HCT116 (cell line): ENCODE results near the gene MYEF2. TPM values are rescaled to one million over a fixed set of nuclear protein-coding genes. Genes with fewer than 3 reads are reported as not detected.

Experiments used
- ATAC-seq: fragments of 200-7000 bp; cut with Tn5 transposase; 2 replicates; pipeline ENCODE4 v1.9.1; 2020; ENCODE audit warnings: mild to moderate bottlenecking, moderate library complexity
- BruUV-seq: library from RNA; stranded (reverse); fragments of 400-500 nt; replicated peaks from 2 replicates; lab custom pipeline; 2021; lab: Mats Ljungman, UMichigan
- CTCF ChIA-PET: fragments of 300-600 bp; sonication (Branson Sonifier 250); formaldehyde crosslinking; loops from one replicate; lab custom pipeline; 2021; ENCODE audit warnings: antibody characterized with exemption; lab: Charles Lee
- POLR2A ChIA-PET: fragments of 300-600, 350-600 bp; sonication (Branson Sonifier 250); formaldehyde crosslinking; loops from one replicate; lab custom pipeline; 2021; ENCODE audit warnings: antibody characterized with exemption; lab: Charles Lee
- RAD21 ChIA-PET, 2 experiments: fragments of 300-600 bp; sonication (Branson Sonifier 250); formaldehyde crosslinking; loops; one replicate each; lab custom pipeline; 2023; ENCODE audit warnings: low total read pairs in 2 of 2; ENCODE audit not compliant: uncharacterized antibody in 2 of 2, unreplicated experiment in 2 of 2, low non-redundant PET in 1 of 2; lab: Charles Lee
- DNase-seq: peaks from one replicate; pipeline ENCODE4 v3.0.0-alpha.2; 2010; ENCODE audit warnings: low read depth, low spot score
- H2AFZ ChIP-seq: fragments of 200-600 bp; shearing (Covaris generic), sonication (generic); 2 replicates; pipeline ENCODE4 v1.6.1; 2017; ENCODE audit warnings: low read depth, mixed run types, mixed read lengths, antibody characterized with exemption, low read length; ENCODE audit not compliant: poor library complexity, severe bottlenecking
- H3K27ac ChIP-seq: 2 replicates; pipeline ENCODE4 v1.5.1; 2012; ENCODE audit warnings: low read depth, low read length
- H3K27me3 ChIP-seq: fragments of 200-600 bp; sonication (generic); 2 replicates; pipeline ENCODE4 v1.6.1; 2016; ENCODE audit warnings: mixed run types, low read length, mixed read lengths; ENCODE audit not compliant: insufficient read depth
- H3K36me3 ChIP-seq, 2 experiments: fragments of 200-500 bp in 1 of 2; fragments of 200-600 bp in 1 of 2; sonication (Bioruptor generic) in 1 of 2; sonication (generic) in 1 of 2; 2 replicates each; pipeline versions ENCODE4 v1.5.1 to v1.6.1; 2014 to 2016; ENCODE audit warnings: low read length in 2 of 2, inconsistent platforms in 1 of 2, mixed read lengths in 1 of 2, mixed run types in 1 of 2; ENCODE audit not compliant: insufficient read depth in 2 of 2, control insufficient read depth in 1 of 2
- H3K4me1 ChIP-seq, 2 experiments: fragments of 200-600 bp in 1 of 2; sonication (generic) in 1 of 2; 2 replicates each; pipeline versions ENCODE4 v1.5.1 to v1.6.1; 2012 to 2017; ENCODE audit warnings: low read length in 2 of 2, inconsistent platforms in 1 of 2, mild to moderate bottlenecking in 1 of 2, mixed read lengths in 1 of 2, mixed run types in 1 of 2, moderate library complexity in 1 of 2; ENCODE audit not compliant: insufficient read depth in 2 of 2, control insufficient read depth in 1 of 2
- H3K4me2 ChIP-seq: fragments of 200-600 bp; sonication (generic); 2 replicates; pipeline ENCODE4 v1.6.1; 2017; ENCODE audit warnings: mixed run types, low read length, mixed read lengths
- H3K4me3 ChIP-seq, 2 experiments: fragments of 200-600 bp in 1 of 2; sonication (generic) in 1 of 2; replicated peaks in 1 of 2; 2 replicates each; pipeline ENCODE4 v1.5.1; 2011 to 2016; ENCODE audit warnings: low read length in 2 of 2, control low read depth in 1 of 2, low read depth in 1 of 2, mild to moderate bottlenecking in 1 of 2, mixed read lengths in 1 of 2, mixed run types in 1 of 2
- H3K79me2 ChIP-seq: fragments of 200-600 bp; sonication (generic); 2 replicates; pipeline ENCODE4 v1.6.1; 2017; ENCODE audit warnings: mild to moderate bottlenecking, mixed run types, low read length, moderate library complexity, mixed read lengths; ENCODE audit not compliant: insufficient read depth
- H3K9ac ChIP-seq: fragments of 200-600 bp; sonication (generic); 2 replicates; pipeline ENCODE4 v1.6.1; 2016; ENCODE audit warnings: low read length, mixed read lengths
- H3K9me2 ChIP-seq: fragments of 200-600 bp; sonication (generic), shearing (Covaris generic); 2 replicates; pipeline ENCODE4 v1.6.1; 2017; ENCODE audit warnings: mixed run types, mild to moderate bottlenecking, moderate library complexity; ENCODE audit not compliant: insufficient read depth
- H3K9me3 ChIP-seq, 2 experiments: fragments of 200-500 bp in 1 of 2; fragments of 200-600 bp in 1 of 2; sonication (Bioruptor generic) in 1 of 2; sonication (generic) in 1 of 2; 2 replicates each; pipeline ENCODE4 v1.6.1; 2014 to 2017; ENCODE audit warnings: low read length in 2 of 2, mixed read lengths in 2 of 2, inconsistent platforms in 1 of 2, low read depth in 1 of 2, mild to moderate bottlenecking in 1 of 2, mixed run types in 1 of 2, moderate library complexity in 1 of 2; ENCODE audit not compliant: control insufficient read depth in 1 of 2, insufficient read depth in 1 of 2
- H4K20me1 ChIP-seq: fragments of 200-600 bp; sonication (generic), shearing (Covaris generic); 2 replicates; pipeline ENCODE4 v1.6.1; 2017; ENCODE audit warnings: mixed run types, mild to moderate bottlenecking, moderate library complexity; ENCODE audit not compliant: insufficient read depth
- CBX3 ChIP-seq: IDR thresholded peaks from 2 replicates; pipeline ENCODE4 v1.6.1; 2012; ENCODE audit warnings: low read depth
- EGR1 ChIP-seq: IDR thresholded peaks from 2 replicates; pipeline ENCODE4 v1.6.1; 2012; ENCODE audit warnings: low read depth
- EZH2 ChIP-seq: fragments of 200-600 bp; sonication (generic); IDR thresholded peaks from 2 replicates; pipeline ENCODE4 v1.6.1; 2017; ENCODE audit warnings: antibody characterized with exemption, mixed run types
- EZH2phosphoT487 ChIP-seq: fragments of 200-600 bp; IDR thresholded peaks from 2 replicates; pipeline ENCODE4 v1.6.1; 2018; ENCODE audit warnings: antibody characterized with exemption, borderline replicate concordance
- JUND ChIP-seq: IDR thresholded peaks from 2 replicates; pipeline ENCODE4 v1.6.1; 2012
- MAX ChIP-seq: IDR thresholded peaks from 2 replicates; pipeline ENCODE4 v1.6.1; 2012
- RAD21 ChIP-seq: IDR thresholded peaks from 2 replicates; pipeline ENCODE4 v1.6.1; 2012; ENCODE audit warnings: low read depth, mild to moderate bottlenecking
- REST ChIP-seq: IDR thresholded peaks from 2 replicates; pipeline ENCODE4 v1.6.1; 2012; ENCODE audit warnings: low read depth
- SRF ChIP-seq: IDR thresholded peaks from 2 replicates; pipeline ENCODE4 v1.6.1; 2012; ENCODE audit warnings: low read depth
- ZNF274 ChIP-seq: fragments of 200-500 bp; sonication (Bioruptor generic); IDR thresholded peaks from 2 replicates; pipeline ENCODE4 v1.6.1; 2014; ENCODE audit warnings: mild to moderate bottlenecking, low read depth, low read length, inconsistent platforms
- intact Hi-C: fragments of 100-400 bp; cut with micrococcal nuclease; formaldehyde crosslinking; loops from 2 replicates; pipeline ENCODE4 v1.10.0; 2022
- total RNA-seq: library from RNA; stranded (reverse); gene quantifications from one replicate; pipeline ENCODE4 v1.2.1, GENCODE V29; 2021; ENCODE audit not compliant: unreplicated experiment
- TF ChIP-seq, protein P1 (sequence below): IDR thresholded peaks from 2 replicates; pipeline ENCODE4 v1.6.1; 2012

MYEF2 gene
- total RNA-seq, 1 experiment from 2014 or later: 0.69 TPM

GRCh38 chr15:48168616-48169015 lies 9.5 kb downstream of the MYEF2 start:
- no peaks in the 10 kb centered on the region for H4K20me1 ChIP-seq
- TF ChIP-seq EGR1 (no peak), EZH2phosphoT487 (no peak), JUND (no peak), RAD21 (no peak), REST (no peak), EZH2 (no peak)
- TF ChIP-seq, protein P1, sequence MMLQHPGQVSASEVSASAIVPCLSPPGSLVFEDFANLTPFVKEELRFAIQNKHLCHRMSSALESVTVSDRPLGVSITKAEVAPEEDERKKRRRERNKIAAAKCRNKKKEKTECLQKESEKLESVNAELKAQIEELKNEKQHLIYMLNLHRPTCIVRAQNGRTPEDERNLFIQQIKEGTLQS: no peak
- no peak overlapping the region for H3K4me3 ChIP-seq
- no peak for DNase-seq
- no peaks in the 10 kb centered on the region; the same call in 1 of the 2 replicates for H3K27me3 ChIP-seq
- no peak overlapping the region for H3K4me2 ChIP-seq
- H3K36me3 ChIP-seq: no peaks in the 10 kb centered on the region
- ChIA-PET CTCF (no interaction called here), RAD21 (no interaction called here), POLR2A (no interaction called here)
- H3K79me2 ChIP-seq: no peaks in the 10 kb centered on the region
- H3K9ac ChIP-seq: no peak overlapping the region
- H3K9me2 ChIP-seq: no peaks in the 10 kb centered on the region
- no TSS peak for BruUV-seq
- H3K27ac ChIP-seq: no peak overlapping the region
- H3K4me1 ChIP-seq: no peaks in the 10 kb centered on the region
- intact Hi-C loops: no loop called here
- H3K9me3 ChIP-seq: no peaks in the 10 kb centered on the region
- no peak overlapping the region for H2AFZ ChIP-seq
- no peak for ATAC-seq

DNA sequence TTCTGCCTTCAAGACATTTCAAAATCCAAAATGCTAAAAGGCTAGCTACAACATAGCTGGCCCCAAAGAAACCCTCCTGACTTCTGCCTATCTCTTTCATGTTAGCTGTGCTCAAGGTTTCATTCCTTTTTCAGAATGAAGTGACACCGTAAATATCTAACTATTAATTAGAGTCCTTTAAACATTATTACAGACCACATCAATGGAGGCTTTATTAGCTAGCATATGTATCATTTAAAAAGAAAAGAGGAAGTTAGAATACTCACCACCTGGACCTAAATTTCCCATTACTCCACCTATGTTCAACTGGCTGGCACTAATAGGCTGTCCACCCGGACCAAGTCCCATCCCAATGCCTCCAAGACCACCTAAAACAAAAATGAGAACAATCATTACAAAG lies 24.6 kb downstream of the MYEF2 start:
- no peak overlapping the region for H3K27ac ChIP-seq
- H3K27me3 ChIP-seq: no peaks in the 10 kb centered on the region
- BruUV-seq: no TSS peak
- no peak overlapping the region for H3K9ac ChIP-seq
- intact Hi-C loops: no loop called here
- H3K79me2 ChIP-seq: no peaks in the 10 kb centered on the region
- no peak overlapping the region for H3K4me3 ChIP-seq
- ChIA-PET CTCF (no interaction called here), RAD21 (no interaction called here), POLR2A (no interaction called here)
- TF ChIP-seq SRF (no peak), MAX (no peak), CBX3 (no peak), EGR1 (no peak), ZNF274 (no peak)
- H3K4me1 ChIP-seq: no peaks in the 10 kb centered on the region
- H3K36me3 ChIP-seq: no peaks in the 10 kb centered on the region
- H2AFZ ChIP-seq: no peak overlapping the region
- no peaks in the 10 kb centered on the region for H3K9me2 ChIP-seq
- no peaks in the 10 kb centered on the region for H3K9me3 ChIP-seq
- no peaks in the 10 kb centered on the region for H4K20me1 ChIP-seq
- ATAC-seq (no peak), DNase-seq (no peak)
- H3K4me2 ChIP-seq: no peak overlapping the region
